Fibroblast of the aortic adventitia (primary cell): Measurements from ENCODE around the gene FMO4. TPM values are rescaled to one million over a fixed set of nuclear protein-coding genes. Genes with fewer than 3 reads are reported as not detected.

Experiments used
- DNase-seq: peaks from one replicate; pipeline ENCODE4 v3.0.0-alpha.2; 2010; ENCODE audit warnings: low read depth
- H3K4me3 ChIP-seq: 2 replicates; pipeline ENCODE4 v1.5.1; 2011; ENCODE audit warnings: low read depth, mild to moderate bottlenecking, control low read depth, low read length, moderate library complexity
- total RNA-seq: library from RNA; depleted of rRNA; stranded (reverse); fragments of >200 nt; gene quantifications from 2 replicates; pipeline ENCODE4 v1.2.3, GENCODE V29; 2012; ENCODE audit warnings: low replicate concordance
- TF ChIP-seq, protein P1 (sequence below): IDR thresholded peaks from 2 replicates; pipeline ENCODE4 v1.5.1; 2011; ENCODE audit warnings: mild to moderate bottlenecking, low read length, control low read depth, inconsistent platforms; ENCODE audit not compliant: insufficient read depth

Gene FMO4
- 4.8 and 7.2 TPM in 2 replicates for total RNA-seq

- peak within 1 kb of the TSS; percentile 49 for H3K4me3 ChIP-seq
Measured at GRCh38 chr1:171313835-171314320, at the start of gene FMO4. Gene FMO4, plus strand, starts transcription at chr1:171314183. Its CDS starts 5,643 bp downstream, at chr1:171319826.

DNA sequence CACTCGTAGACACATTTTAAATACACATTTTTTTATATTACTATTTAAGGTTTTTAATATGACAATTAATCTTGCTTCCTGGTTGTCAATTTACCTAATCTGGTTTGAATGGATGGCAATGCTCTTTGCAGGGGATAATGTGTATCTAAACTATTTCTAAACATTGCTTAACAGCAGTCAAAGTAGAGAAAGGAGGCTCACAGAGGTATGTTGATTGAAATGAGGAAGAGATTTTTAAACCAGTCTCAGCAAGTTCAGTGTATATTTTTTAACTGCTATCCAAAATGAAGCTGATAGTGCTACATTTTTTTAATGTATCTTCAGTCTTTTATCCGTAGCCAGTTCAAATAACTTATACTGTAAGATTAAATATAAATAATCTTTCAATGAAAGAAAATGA, 48.3 kb upstream of the FMO4 start:
- TF ChIP-seq, protein P1, sequence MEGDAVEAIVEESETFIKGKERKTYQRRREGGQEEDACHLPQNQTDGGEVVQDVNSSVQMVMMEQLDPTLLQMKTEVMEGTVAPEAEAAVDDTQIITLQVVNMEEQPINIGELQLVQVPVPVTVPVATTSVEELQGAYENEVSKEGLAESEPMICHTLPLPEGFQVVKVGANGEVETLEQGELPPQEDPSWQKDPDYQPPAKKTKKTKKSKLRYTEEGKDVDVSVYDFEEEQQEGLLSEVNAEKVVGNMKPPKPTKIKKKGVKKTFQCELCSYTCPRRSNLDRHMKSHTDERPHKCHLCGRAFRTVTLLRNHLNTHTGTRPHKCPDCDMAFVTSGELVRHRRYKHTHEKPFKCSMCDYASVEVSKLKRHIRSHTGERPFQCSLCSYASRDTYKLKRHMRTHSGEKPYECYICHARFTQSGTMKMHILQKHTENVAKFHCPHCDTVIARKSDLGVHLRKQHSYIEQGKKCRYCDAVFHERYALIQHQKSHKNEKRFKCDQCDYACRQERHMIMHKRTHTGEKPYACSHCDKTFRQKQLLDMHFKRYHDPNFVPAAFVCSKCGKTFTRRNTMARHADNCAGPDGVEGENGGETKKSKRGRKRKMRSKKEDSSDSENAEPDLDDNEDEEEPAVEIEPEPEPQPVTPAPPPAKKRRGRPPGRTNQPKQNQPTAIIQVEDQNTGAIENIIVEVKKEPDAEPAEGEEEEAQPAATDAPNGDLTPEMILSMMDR, result no peak
- H3K4me3 ChIP-seq, result no peak overlapping the region
- no peak for DNase-seq

More at GRCh38 chr1:171313835-171314320, at the start of gene FMO4:
- peak; percentile 100 for DNase-seq
- TF ChIP-seq, protein P1, result peak; percentile 79

GRCh38 chr1:171266930-171267329, 47.1 kb upstream of the FMO4 start:
- TF ChIP-seq, protein P1, result no peak
- H3K4me3 ChIP-seq, result no peak overlapping the region
- DNase-seq, result no peak

GRCh38 chr1:171267391-171267790, 46.6 kb upstream of the FMO4 start:
- DNase-seq, result peak; percentile 67
- TF ChIP-seq, protein P1, result no peak
- no peak overlapping the region for H3K4me3 ChIP-seq

DNA sequence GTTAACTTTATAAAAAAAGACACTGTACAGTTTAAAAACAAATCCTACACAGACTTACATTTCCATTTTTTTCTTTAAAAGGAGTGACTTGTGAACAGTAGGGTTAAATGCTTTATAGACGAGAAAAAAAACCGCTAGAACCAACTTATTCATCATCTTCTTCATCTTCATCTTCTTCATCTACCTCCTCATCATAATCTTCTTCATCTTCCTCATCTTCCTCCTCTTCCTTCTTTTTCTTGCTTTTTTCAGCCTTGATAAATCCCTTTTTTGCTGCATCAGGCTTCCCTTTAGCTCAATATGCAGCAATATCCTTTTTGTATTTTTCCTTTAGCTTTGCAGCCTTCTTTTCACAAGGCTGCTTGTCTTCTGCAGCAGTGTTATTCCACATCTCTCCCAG, 43.2 kb upstream of the FMO4 start:
- TF ChIP-seq, protein P1, result no peak
- no peak overlapping the region for H3K4me3 ChIP-seq

GRCh38 chr1:171277534-171277933, 36.4 kb upstream of the FMO4 start:
- DNase-seq, result no peak
- no peak overlapping the region for H3K4me3 ChIP-seq
- TF ChIP-seq, protein P1, result no peak

More for the DNA sequence above, 43.2 kb upstream of the FMO4 start:
- DNase-seq, result no peak

- no peak for DNase-seq
- TF ChIP-seq, protein P1, result no peak
- H3K4me3 ChIP-seq, result no peak overlapping the region
Measured at GRCh38 chr1:171279234-171279633, 34.7 kb upstream of the FMO4 start.
